ENCODE results near the gene LINC00305.

The LINC00305 gene

GRCh38 chr18:64082513-64082912, 66.4 kb downstream of the LINC00305 start:
- peaks cover 7% of the 10 kb centered on the region for H3K4me1 Mint-ChIP-seq
- peaks cover 5% of the 10 kb centered on the region for H3K27me3 Mint-ChIP-seq (ENCODE audit: low read depth, poor library complexity)
- H3K27ac Mint-ChIP-seq, result no peak overlapping the region
- no peak for DNase-seq
- TF ChIP-seq, protein P1, sequence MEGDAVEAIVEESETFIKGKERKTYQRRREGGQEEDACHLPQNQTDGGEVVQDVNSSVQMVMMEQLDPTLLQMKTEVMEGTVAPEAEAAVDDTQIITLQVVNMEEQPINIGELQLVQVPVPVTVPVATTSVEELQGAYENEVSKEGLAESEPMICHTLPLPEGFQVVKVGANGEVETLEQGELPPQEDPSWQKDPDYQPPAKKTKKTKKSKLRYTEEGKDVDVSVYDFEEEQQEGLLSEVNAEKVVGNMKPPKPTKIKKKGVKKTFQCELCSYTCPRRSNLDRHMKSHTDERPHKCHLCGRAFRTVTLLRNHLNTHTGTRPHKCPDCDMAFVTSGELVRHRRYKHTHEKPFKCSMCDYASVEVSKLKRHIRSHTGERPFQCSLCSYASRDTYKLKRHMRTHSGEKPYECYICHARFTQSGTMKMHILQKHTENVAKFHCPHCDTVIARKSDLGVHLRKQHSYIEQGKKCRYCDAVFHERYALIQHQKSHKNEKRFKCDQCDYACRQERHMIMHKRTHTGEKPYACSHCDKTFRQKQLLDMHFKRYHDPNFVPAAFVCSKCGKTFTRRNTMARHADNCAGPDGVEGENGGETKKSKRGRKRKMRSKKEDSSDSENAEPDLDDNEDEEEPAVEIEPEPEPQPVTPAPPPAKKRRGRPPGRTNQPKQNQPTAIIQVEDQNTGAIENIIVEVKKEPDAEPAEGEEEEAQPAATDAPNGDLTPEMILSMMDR (IDR thresholded peaks at IDR 0.05), result no peak
- H3K9me3 Mint-ChIP-seq, result peaks cover under 1% of the 10 kb centered on the region
- no peak overlapping the region for H3K4me3 Mint-ChIP-seq
- H3K36me3 Mint-ChIP-seq (ENCODE audit: low read depth), result no peaks in the 10 kb centered on the region

- Mint-ChIP-seq H3K27ac (no peak overlapping the region), H3K36me3 (ENCODE audit: low read depth) (no peaks in the 10 kb centered on the region), H3K27me3 (ENCODE audit: low read depth, poor library complexity) (peaks cover 5% of the 10 kb centered on the region), H3K4me1 (peaks cover 7% of the 10 kb centered on the region), H3K9me3 (no peaks in the 10 kb centered on the region), H3K4me3 (no peak overlapping the region)
- TF ChIP-seq, protein P1 (IDR thresholded peaks at IDR 0.05), result no peak
- DNase-seq, result no peak
Measured at GRCh38 chr18:64082054-64082453, 66.8 kb downstream of the LINC00305 start.

DNA sequence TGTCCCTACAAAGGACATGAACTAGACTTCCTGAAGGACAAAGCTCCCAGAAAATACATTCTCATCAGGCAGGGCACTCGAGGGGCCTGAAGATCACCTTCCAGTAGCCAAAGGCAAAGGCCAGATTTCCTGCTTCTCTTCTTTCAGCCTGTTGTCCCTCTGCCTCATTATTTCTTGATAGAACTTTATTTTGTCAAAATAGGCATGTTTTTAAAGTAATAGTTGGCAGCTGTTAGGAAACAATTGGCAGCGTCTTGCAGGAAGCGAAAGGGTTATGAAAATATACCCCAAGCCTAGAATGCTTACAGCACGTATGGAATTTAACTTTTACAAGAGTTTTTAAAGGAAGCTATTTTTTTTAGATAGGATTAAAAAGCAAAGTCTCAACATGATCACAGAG, 74.9 kb downstream of the LINC00305 start:
- H3K27ac Mint-ChIP-seq, result no peak overlapping the region
- TF ChIP-seq, protein P1 (IDR thresholded peaks at IDR 0.05), result no peak
- peaks cover 3% of the 10 kb centered on the region for H3K36me3 Mint-ChIP-seq (ENCODE audit: low read depth)
- H3K27me3 Mint-ChIP-seq (ENCODE audit: low read depth, poor library complexity), result peaks cover 3% of the 10 kb centered on the region
- no peak for DNase-seq
- no peaks in the 10 kb centered on the region for H3K4me1 Mint-ChIP-seq
- peaks cover 5% of the 10 kb centered on the region for H3K9me3 Mint-ChIP-seq
- no peak overlapping the region for H3K4me3 Mint-ChIP-seq

GRCh38 chr18:64055019-64055418, 93.9 kb downstream of the LINC00305 start:
- Mint-ChIP-seq H3K4me1 (peaks cover 6% of the 10 kb centered on the region), H3K27ac (no peak overlapping the region), H3K36me3 (ENCODE audit: low read depth) (no peaks in the 10 kb centered on the region), H3K9me3 (peaks cover 8% of the 10 kb centered on the region), H3K4me3 (no peak overlapping the region), H3K27me3 (ENCODE audit: low read depth, poor library complexity) (peaks cover 4% of the 10 kb centered on the region)
- no peak for DNase-seq
- TF ChIP-seq, protein P1 (IDR thresholded peaks at IDR 0.05), result no peak

DNA sequence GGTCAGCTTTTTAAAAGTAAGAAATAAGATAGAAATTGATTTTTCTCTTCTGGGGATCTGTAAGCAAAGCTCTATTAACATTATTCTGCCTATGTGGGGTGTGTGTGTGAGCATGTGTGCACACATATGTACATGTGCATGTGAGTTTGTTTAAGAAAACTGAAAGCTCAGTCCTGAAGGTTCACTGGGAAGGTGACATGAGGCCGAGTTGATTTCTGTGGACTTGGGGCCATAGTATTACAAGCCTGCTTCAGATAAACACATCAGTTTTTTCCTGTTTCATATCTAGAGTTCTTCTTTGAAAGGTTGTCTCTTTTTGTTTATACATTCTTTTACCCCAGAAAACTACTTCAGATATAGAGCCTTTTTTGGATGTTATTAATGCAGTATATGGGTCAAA, 95.6 kb downstream of the LINC00305 start:
- Mint-ChIP-seq H3K36me3 (ENCODE audit: low read depth) (no peaks in the 10 kb centered on the region), H3K4me1 (peaks cover 6% of the 10 kb centered on the region), H3K27me3 (ENCODE audit: low read depth, poor library complexity) (no peaks in the 10 kb centered on the region), H3K4me3 (no peak overlapping the region), H3K9me3 (peaks cover 3% of the 10 kb centered on the region), H3K27ac (no peak overlapping the region)
- DNase-seq, result no peak
- TF ChIP-seq, protein P1 (IDR thresholded peaks at IDR 0.05), result no peak

DNA sequence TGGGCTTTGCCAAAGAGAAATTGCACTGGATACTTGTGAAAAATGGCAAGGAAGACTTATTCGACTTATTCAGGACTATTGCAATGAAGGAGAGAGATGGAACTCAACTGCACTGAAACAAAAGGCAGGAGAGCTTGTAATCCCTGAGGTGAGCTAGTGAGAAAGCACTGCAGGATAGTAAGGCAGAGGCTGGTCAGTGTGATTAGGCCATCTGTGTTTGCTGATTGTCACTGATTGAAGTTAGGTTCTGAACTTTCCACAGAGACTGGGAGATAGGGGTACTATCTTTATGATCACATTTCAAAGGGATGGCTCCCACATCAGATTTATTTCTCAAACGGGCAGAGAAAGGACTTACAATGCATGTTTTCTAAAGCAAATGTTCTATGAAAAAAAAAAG, 96.1 kb downstream of the LINC00305 start:
- no peak overlapping the region for H3K27ac Mint-ChIP-seq

More for the DNA sequence above, 96.1 kb downstream of the LINC00305 start:
- no peaks in the 10 kb centered on the region for H3K36me3 Mint-ChIP-seq (ENCODE audit: low read depth)
- no peaks in the 10 kb centered on the region for H3K9me3 Mint-ChIP-seq
- no peak for DNase-seq
- no peaks in the 10 kb centered on the region for H3K27me3 Mint-ChIP-seq (ENCODE audit: low read depth, poor library complexity)
- H3K4me1 Mint-ChIP-seq, result peaks cover 6% of the 10 kb centered on the region
- H3K4me3 Mint-ChIP-seq, result no peak overlapping the region
- TF ChIP-seq, protein P1 (IDR thresholded peaks at IDR 0.05), result no peak
